GM19395 (cell line): ENCODE data around the gene SH2D1A.
"Not testable (repeated sequence)": the region's sequence is repeated elsewhere in the genome, so short reads cannot be mapped to it uniquely, and the experiment has no call there.

Experiments used
- ATAC-seq: cut with Tn5 transposase; IDR thresholded peaks from one replicate; pipeline ENCODE4 v1.9.1; 2021; ENCODE audit warnings: mild to moderate bottlenecking, moderate library complexity; ENCODE audit not compliant: unreplicated experiment

Gene SH2D1A

DNA sequence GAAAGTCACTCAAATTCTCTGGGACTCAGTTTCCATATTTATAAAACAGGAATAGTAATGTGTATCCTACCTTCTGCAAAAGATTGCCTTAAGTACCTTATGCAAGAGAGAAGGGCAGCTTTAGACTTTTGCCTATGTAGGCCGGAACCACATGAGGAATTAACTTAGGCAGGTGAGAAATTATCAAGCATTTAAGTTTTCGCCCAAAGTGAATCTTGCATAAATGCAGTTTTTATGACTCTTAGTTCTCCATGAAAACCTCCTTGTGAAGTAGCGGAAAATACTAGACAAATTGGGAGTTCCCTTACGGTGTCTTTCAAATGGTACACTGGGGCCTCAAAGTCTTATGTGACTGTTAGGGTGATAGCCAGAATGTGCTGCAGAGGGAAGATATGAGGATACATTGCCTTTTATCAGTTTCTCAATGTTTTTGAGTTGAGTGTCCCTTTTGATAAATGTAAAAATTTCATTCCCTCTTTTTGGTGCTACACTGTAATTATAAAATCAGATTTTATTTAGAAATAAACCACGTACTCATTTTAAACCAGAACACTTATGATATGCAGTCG lies 2.6 kb downstream of the SH2D1A start:
- ATAC-seq = no peak

DNA sequence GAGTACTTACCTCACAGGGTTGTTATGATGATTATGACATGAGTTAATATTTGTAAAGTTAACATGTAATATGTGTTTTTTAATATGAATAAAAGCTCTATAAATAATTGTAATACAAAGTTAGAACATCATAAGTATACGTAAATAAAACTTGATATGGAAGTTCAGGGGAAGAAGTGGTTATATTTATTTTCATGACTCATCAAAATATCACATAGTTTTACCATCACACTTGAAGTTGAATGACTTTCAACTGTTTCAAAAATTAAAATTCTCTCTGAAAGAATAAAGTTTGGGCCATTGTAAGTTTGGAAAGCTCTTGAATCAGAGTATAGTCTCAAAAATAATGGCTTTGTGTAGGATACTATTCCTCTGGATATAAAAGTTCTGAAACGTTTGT lies 8.3 kb downstream of the SH2D1A start:
- no peak for ATAC-seq

DNA sequence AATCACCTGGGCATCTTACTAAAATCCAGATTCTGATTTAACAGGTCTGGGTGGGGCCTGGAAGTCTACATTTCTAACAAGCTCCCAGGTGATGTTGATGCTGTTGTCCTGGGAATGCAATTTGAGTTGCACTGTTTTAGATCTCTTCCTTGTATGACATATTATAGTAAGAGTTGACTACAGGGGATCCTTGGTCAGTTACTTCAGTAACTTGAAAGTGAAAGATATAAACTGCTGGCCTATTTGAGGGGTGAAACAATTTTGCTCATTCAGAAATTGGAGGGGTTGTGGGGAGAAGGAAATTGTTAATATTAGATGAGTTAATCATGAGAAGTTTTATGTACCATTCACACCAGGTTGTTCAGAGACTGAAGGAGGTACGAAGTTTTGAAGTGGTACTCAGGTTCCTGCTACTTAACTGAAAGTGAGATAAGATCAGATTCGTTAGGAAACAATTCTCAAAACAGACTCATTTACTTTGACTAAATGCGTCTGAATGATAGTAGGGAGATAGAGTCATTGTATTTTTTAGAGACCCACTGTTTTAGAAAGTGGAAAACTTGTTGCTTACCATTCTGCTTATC lies 12.5 kb downstream of the SH2D1A start:
- peak; percentile 66 for ATAC-seq

DNA sequence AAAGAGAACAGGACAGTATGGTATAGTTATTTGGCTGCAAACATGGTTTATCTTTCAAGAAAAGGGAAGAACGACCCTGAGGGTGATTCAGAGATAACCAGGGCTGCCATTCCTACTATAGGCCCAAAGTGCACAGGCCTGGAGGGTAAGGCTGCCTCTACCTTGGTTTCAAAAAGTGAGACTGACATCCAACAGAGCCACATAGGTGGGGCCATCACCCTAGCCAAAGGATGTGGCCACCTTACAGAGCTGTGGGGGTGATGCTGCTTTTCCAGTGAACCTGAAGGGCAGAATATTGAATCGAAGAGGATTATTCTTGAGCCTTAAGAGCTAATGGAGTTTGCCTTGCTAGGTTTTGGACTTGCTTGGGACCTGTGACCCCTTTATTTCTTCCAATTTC lies 15.7 kb downstream of the SH2D1A start:
- no peak for ATAC-seq

DNA sequence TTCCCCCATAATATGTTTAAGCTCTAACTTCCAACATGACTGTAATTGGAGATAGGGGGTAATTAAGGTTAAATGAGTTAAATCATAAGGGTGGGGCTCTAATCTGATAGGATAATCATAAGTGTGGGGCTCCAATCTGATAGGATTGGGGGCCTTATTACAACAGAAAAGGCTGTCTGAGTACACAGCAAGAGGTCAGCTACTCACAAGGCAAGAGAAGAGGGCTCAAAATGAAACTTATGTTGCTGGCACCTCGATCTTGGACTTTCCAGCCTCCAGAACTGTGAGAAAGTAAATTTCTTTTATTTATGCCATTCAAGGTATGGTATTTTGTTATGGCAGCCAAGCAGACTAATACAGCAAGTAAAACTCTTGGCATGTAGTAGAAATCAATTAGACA lies 16.4 kb downstream of the SH2D1A start:
- no peak for ATAC-seq

DNA sequence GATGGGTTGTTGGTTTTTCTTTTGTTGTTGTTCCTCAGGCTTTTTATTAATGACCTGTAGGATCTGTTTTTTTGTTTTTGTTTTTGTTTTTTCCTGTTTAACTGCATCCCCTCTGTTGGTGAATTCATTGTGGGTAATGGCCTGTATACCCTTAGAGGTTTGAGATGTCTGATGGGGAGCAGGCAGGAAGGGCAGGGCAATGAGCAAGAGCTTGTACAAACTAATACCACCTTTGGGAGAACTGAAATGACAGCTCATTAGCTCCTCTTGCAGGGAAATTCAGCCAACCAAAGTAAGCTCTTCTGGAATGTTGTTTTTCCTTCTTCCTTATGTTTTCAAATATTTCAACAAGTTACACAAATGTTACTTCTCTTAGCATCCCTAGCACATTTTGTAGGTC lies 23.4 kb downstream of the SH2D1A start:
- no peak for ATAC-seq

DNA sequence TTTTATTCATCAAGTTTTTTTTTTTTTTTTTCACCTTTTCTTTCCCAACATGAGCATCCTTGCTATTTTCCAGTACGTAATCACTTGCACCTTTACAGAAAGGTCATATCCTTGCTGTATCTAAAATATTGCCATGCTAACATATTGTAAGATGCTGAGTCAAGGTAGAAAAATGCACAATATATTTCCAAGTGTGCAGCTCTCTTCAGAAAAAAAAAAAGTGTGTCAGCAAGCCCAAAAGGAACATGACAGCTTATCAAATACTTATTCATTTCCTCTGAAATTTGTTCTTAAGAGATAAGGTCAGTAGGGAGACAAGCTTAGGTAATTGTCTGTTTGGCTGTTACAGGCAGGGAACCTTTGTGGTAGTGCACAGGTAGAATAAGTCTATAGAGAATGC lies 27.0 kb downstream of the SH2D1A start:
- ATAC-seq = no peak

DNA sequence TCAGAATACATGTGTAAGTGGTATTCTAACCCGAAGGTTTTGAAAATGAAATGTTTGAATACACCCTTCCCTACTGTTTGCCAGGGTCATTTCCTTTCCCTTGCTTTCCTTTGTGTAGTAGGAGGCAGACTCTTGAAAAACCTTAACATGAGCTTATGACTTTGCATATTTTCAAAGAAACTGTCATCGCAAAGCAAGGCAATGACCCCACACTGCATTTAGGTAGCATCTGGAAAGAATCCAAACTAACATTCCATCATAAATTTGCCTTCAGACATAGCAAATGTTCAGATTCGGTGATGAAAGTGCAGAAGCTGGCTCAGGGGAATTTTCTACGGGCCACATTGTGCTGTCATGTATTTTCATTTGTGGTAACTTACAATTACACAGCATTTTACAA lies 32.3 kb downstream of the SH2D1A start:
- ATAC-seq = no peak

DNA sequence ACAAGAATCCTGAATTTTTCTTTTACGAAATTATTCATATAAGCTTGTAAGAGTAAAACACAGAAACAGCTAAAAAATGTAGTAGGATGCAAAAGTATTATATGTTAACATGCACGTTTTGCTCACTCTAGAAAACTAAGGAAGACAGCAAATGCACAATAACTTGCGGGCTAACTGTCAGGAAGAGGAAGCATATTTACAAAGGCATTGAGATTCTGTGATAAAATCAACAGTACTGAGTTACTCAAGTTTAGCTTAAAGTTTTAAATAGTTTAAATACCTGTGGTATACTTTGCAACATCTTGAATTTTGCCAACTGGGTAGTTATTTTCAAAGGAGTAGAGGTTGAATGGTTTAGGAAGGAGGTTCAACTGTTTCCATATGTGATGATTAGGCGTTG lies 37.0 kb downstream of the SH2D1A start:
- no peak for ATAC-seq

DNA sequence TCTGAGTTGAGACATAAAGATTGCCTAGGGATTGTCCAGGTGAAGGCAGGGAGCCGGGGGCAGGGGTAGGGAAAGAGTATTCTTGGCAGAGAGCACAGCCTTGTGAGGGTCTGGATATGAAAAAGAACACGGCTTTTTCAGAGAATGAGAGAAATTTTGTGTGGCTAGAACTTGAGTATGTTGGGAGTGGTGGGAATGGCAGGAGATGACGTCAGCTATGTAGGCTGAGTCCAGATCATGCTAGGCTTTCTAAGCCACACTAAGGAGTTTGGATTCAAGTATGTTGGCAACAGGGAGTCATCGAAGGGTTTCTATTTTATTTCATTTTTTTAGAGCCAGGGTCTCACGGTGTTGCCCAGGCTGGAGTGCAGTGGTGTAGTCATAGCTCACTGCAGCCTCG lies 40.0 kb downstream of the SH2D1A start:
- ATAC-seq = no peak

DNA sequence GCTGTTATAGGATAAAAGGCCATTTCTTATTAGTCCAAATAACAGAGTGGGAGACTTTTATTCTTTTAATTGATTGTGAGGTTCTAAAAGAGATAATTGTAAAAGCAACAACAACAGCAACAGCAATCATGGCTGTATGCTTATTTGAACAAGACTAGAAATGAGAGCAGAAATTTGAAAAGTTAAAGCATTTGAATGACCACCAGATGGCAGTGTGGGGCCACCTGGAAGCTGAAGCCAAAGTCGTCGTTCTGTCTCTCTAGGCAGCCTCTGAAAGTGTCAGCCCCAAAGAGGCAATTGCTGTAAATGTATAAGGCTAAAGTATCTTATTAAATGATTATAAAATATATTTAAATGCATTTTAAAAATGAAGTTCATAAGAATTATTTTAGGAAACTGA lies 42.2 kb downstream of the SH2D1A start:
- peak; percentile 83 for ATAC-seq

DNA sequence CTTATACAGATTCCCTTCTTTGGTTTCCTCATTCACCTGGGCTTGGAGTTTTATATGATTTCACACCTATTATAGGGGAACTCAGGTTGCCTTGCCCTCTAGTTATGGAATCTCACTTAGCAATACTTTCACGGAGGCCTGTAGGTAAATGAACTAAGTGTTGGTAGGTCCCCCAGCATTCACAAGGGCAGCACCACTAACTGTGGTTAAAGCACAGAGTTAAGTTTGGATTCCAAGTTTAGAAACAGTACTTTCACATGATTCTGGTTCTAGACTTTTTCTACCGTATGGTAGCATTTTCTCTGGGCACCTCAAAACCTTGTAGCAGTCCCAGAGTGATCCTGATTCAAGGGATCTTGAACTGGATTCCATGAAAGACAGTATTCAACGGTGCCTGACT lies 46.4 kb downstream of the SH2D1A start:
- peak; percentile 42 for ATAC-seq

DNA sequence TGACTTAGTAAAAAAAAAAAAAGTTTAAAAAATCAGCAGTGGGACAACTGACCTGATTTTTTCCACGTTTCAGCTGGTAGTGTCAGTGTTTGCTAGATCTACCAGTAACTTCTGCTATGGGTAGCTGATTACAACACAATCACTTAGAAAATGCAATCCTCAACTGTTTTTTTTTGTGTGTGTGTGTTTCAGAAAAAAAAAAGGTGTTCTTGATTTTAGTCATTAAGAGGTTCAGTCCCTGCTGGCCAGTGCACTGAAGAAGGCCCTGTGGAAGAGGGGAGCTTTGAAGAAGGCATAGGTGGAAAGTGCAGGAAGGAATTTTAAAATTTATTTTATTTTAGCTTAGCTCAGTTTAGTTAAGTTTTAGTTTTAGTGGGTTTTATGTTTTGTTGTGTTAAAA lies 46.9 kb downstream of the SH2D1A start:
- no peak for ATAC-seq

DNA sequence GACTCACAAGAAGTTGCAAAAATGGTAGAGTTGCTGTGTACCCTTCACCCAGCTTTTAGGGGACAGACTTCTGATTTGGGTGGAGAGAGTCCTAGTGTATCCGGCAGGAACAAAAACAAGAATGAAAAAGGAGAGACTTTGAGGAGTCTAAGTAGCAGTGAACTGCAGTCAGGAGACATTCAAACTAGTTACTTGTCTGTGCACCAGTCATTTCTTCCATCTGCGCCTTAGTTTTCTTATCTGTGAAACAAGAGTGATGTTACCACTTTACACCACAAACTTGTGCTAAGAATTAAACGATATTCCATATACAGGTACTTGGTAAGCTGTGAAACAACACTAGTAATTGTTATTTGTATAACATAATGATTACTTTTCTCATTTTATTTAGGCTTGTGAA lies 47.3 kb downstream of the SH2D1A start:
- ATAC-seq = no peak

DNA sequence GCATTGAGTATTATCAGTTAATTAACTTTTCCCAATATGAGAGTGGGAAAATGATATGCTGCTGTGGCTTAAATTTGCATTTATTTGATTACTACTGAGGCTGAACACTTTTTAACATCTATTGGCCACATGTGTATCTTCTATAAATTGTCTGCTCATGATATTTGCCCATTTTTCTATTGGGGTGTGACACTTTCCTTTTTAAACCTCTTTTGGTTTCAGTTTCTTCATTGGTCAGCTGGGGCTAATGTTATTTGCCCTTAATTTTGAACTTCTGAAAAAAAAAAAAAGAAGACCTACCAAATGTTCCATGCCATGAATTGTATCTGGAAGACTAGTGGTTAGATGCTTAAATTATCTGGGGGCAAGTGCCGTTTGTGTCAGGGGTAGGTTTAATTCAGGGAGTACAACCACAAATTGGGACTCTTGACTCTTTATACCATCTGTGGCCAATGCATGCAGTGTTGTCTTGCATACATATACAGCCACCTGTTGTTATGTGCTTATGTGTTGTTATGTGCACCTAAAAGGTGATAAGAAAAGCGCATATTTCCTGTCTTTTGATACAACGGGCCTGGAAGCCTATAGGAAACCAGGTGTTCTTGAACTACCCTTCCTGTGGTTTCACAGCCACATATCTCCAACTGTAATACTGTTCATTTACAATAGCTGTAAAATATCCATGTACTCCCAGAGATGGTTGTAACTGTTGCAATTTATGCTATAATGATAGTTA lies 49.0 kb downstream of the SH2D1A start:
- peak; percentile 70 for ATAC-seq

DNA sequence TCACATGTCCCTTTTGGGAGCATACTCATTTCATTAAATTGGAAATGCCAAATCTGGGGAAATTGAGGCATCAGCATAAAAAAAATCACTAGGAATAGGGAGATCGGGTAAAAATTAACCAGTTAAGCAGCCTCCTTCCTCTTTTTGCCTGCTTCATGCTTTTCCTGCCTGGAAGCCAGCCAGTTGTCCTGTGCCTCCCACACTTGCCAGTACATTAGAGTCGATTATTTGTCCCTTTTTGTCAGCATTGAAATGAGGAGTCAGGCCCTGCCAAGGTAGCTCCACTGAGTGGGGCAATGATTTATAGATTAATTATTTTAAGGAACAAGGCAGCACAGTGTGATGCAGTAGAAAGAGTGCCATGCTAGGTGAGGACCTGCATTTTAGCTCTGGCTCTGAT lies 55.3 kb downstream of the SH2D1A start:
- ATAC-seq = no peak

DNA sequence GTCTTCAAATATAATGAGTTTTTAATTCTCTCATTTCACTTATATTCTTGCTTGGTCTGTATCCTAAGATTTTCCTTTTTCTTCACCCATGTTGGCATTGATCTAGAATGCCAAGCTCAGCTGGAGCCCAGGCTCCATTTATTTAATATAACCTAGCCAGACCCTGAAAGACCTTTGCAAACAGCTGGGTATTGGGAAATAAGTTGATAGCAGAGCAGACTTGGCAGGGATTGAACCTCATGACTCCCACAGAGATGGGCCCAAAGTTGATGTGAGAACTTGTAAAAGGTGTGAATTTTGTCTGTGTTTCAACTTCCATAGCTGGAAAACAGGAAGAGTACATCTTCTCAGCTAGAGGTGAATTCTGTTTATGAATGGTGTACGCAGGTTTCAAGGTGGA lies 59.5 kb downstream of the SH2D1A start:
- ATAC-seq = no peak

DNA sequence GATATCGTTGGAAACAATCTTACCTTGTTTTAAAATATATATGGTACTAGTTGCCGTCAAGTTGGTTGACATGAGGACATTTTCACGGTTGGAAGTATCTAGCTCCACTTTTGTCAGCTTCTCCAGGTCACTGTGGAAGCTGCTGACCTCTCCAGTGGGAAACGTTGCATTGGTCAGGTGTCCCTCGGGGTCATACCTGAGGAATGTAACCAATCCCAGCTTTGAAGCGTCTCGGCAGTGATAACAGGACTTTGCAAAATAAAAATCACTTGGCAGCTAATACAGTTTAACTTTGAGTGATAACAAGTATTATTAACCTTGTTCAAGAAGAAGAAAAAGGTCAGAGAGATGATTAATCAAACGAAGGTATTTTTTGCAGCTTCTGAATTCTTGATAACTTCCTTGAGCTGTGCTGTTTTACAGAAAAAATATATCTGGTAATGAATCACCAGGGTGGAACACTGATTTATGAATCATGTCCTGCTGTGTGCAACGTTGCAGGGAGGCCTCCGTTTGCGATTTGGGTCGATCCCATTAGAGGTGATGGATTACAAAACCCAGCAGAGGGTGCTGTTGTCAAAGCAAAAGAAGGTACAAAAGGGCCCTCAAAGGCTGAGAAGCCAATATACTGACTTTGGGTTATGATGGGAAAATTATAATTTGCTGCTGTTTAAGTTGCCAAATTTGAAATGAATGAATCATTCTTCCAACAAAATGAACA lies 60.1 kb downstream of the SH2D1A start:
- peak; percentile 92 for ATAC-seq

DNA sequence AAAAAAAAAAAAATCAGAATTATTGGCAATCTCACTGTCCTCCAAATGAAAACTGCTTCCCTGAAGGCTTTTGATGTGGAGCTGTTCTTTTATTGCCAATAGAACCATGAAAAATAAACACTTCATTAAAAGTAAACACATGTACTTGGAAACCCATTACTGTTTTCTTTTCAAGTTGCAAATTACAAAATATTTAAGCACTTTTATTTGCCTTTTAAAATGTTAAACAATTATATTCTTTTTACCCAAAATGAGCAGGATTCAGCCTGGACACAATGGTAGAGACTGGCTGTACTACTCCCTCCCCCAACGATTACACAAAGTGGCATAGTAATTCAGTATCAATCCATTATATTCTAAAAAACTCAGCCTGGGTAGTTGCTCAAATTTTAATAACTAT lies 60.9 kb downstream of the SH2D1A start:
- no peak for ATAC-seq

DNA sequence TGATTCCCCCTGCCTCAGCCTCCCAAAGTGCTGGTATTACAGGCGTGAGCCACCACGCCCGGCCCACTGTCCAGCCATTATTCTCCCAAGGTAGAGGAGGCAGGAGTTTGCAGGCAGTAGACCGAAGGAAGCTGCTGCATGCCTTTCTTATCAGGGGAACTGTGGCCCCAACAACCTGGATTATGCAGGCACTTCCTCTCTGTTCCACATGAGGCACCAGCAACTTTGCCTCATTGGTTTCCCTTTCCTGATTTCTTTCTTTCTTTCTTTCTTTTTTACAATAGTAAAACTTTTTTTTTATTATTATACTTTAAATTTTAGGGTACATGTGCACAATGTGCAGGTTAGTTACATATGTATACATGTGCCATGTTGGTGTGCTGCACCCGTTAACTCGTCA lies 62.0 kb downstream of the SH2D1A start:
- not testable (repeated sequence) for ATAC-seq

DNA sequence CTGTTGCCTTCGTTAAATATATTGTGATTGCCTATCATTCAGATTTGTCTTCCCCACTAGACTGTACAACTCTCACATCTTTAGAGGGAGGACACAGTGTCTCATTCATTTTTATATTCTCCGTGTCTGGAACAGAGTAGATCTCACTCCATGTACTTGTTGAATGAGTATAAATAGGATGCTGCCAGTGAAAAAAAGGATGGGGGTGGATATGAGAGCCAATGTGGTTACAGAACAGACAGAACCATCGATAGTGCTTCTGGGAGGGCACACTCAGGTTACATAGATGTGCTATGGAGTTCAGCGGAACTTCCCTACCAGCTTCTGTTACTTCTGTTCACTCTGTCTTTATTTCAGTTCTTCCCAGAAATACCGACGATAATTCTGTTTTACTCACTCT lies 66.9 kb downstream of the SH2D1A start:
- no peak for ATAC-seq

DNA sequence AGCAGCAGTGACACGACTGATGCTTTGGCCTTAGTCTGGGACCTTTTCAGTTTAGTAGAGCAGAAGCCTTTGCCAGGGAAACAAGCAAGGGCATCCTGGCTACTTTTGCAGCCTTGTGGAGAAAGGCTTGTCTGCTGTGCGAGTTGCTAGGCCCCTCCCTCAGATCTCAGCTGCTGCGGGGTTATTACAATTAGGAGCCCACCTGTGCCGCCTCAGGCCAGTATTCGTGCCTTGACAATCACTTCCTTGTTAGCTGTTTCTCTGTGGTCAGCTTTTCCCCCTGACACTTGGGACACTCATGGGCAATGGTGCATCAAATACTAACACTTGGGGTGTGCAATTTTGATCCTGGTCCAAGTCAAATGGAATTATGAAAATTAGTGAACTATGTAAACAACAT lies 67.9 kb downstream of the SH2D1A start:
- ATAC-seq = no peak
